Glutamatergic neuron (in vitro differentiated cells): ENCODE measurements around the gene DNAJC5G. TPM values are rescaled to one million over a fixed set of nuclear protein-coding genes. Genes with fewer than 3 reads are reported as not detected.

Experiments
- DNase-seq: peaks from one replicate; pipeline ENCODE4 v3.0.0; 2022
- H3K27ac Mint-ChIP-seq: one replicate; pipeline ENCODE4 v1.8.0; 2020; ENCODE audit warnings: mild to moderate bottlenecking, mixed read lengths, inconsistent platforms; ENCODE audit not compliant: unreplicated experiment
- H3K27me3 Mint-ChIP-seq: one replicate; pipeline ENCODE4 v1.8.0; 2020; ENCODE audit warnings: mild to moderate bottlenecking, moderate library complexity, mixed read lengths, inconsistent platforms; ENCODE audit not compliant: unreplicated experiment
- H3K36me3 Mint-ChIP-seq: one replicate; pipeline ENCODE4 v1.8.0; 2020; ENCODE audit warnings: mild to moderate bottlenecking, mixed read lengths, inconsistent platforms; ENCODE audit not compliant: unreplicated experiment
- H3K4me1 Mint-ChIP-seq: one replicate; pipeline ENCODE4 v1.8.0; 2020; ENCODE audit warnings: mild to moderate bottlenecking, low read depth, mixed read lengths, inconsistent platforms; ENCODE audit not compliant: unreplicated experiment
- H3K4me3 Mint-ChIP-seq: one replicate; pipeline ENCODE4 v1.8.0; 2020; ENCODE audit warnings: mild to moderate bottlenecking, mixed read lengths, inconsistent platforms; ENCODE audit not compliant: unreplicated experiment
- H3K9me3 Mint-ChIP-seq: one replicate; pipeline ENCODE4 v1.8.0; 2020; ENCODE audit warnings: mild to moderate bottlenecking, moderate library complexity, mixed read lengths, inconsistent platforms; ENCODE audit not compliant: unreplicated experiment
- total RNA-seq: library from RNA; stranded (reverse); fragmentation: NEBNext Ultra II Directional; extraction: Animal tissue kit (Norgen Biotek cat#: 25700); gene quantifications from one replicate; pipeline ENCODE4 v1.2.1, GENCODE V29; 2021; ENCODE audit not compliant: unreplicated experiment
- TF ChIP-seq, protein P1 (sequence below): fragments of 200-600 bp; sonication (generic); IDR thresholded peaks from one replicate; pipeline ENCODE4 v1.5.0; 2021; ENCODE audit not compliant: partially characterized antibody, unreplicated experiment

Gene DNAJC5G
- total RNA-seq, 1 donor from 2014 or later: not detected

DNA sequence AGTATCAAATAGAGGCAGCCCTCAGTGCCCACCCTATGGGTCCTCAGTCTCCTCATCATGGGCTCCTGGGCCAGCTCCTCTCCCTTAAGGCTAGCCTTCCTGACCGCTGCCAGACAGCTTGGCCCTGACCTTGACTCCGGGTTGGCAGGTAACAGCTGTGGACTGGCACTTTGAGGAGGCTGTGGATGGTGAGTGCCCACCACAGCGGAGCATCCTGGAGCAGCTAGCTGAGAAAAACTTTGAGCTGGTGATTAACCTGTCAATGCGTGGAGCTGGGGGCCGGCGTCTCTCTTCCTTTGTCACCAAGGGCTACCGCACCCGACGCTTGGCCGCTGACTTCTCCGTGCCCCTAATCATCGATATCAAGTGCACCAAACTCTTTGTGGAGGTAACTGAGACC, 39.1 kb upstream of the DNAJC5G start:
- Mint-ChIP-seq H3K36me3 (peaks cover 13% of the 10 kb centered on the region), H3K27ac (no peak overlapping the region), H3K27me3 (peaks cover 2% of the 10 kb centered on the region), H3K4me1 (no peaks in the 10 kb centered on the region), H3K4me3 (no peak overlapping the region), H3K9me3 (peaks cover 2% of the 10 kb centered on the region)
- TF ChIP-seq, protein P1, sequence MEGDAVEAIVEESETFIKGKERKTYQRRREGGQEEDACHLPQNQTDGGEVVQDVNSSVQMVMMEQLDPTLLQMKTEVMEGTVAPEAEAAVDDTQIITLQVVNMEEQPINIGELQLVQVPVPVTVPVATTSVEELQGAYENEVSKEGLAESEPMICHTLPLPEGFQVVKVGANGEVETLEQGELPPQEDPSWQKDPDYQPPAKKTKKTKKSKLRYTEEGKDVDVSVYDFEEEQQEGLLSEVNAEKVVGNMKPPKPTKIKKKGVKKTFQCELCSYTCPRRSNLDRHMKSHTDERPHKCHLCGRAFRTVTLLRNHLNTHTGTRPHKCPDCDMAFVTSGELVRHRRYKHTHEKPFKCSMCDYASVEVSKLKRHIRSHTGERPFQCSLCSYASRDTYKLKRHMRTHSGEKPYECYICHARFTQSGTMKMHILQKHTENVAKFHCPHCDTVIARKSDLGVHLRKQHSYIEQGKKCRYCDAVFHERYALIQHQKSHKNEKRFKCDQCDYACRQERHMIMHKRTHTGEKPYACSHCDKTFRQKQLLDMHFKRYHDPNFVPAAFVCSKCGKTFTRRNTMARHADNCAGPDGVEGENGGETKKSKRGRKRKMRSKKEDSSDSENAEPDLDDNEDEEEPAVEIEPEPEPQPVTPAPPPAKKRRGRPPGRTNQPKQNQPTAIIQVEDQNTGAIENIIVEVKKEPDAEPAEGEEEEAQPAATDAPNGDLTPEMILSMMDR: no peak
- DNase-seq: no peak

GRCh38 chr2:27236626-27237025, 38.6 kb upstream of the DNAJC5G start:
- Mint-ChIP-seq H3K27ac (no peak overlapping the region), H3K9me3 (peaks cover 2% of the 10 kb centered on the region)

GRCh38 chr2:27237341-27237945, 37.8 kb upstream of the DNAJC5G start:
- H3K9me3 Mint-ChIP-seq: peaks cover 2% of the 10 kb centered on the region
- H3K4me1 Mint-ChIP-seq: no peaks in the 10 kb centered on the region
- H3K27ac Mint-ChIP-seq: no peak overlapping the region
- TF ChIP-seq, protein P1: no peak
- H3K36me3 Mint-ChIP-seq: peaks cover 13% of the 10 kb centered on the region
- no peak overlapping the region for H3K4me3 Mint-ChIP-seq
- peaks cover 2% of the 10 kb centered on the region for H3K27me3 Mint-ChIP-seq
- DNase-seq: no peak

More at GRCh38 chr2:27236626-27237025, 38.6 kb upstream of the DNAJC5G start:
- Mint-ChIP-seq H3K36me3 (peaks cover 13% of the 10 kb centered on the region), H3K27me3 (peaks cover 2% of the 10 kb centered on the region), H3K4me1 (no peaks in the 10 kb centered on the region), H3K4me3 (no peak overlapping the region)
- DNase-seq: no peak
- TF ChIP-seq, protein P1: no peak

GRCh38 chr2:27238976-27239375, 36.3 kb upstream of the DNAJC5G start:
- Mint-ChIP-seq H3K27ac (no peak overlapping the region), H3K36me3 (peaks cover 9% of the 10 kb centered on the region), H3K4me3 (no peak overlapping the region), H3K27me3 (peaks cover 2% of the 10 kb centered on the region), H3K9me3 (peaks cover 2% of the 10 kb centered on the region), H3K4me1 (no peaks in the 10 kb centered on the region)
- TF ChIP-seq, protein P1: no peak
- DNase-seq: no peak

DNA sequence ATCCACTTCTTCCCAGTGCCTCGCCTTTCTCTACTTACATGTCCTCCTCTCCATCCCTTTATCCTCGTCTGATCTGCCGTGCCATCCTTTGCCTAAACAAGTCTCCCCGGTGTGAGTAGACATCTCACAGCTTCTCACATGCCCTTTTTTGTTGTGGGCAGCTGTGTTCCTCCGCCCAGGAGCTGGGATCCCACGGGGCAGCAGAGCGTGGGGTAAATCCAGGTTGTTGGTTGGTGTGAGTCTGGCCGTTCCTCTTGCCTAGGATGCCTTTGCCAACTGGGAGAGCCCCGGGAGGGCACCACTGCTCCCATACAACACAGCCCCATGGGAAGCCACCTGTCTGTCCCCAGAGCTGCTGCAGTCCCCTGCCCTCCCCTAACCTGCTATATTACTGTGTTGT, 34.8 kb upstream of the DNAJC5G start:
- DNase-seq: no peak
- Mint-ChIP-seq H3K27me3 (no peaks in the 10 kb centered on the region), H3K27ac (no peak overlapping the region), H3K4me1 (no peaks in the 10 kb centered on the region), H3K4me3 (no peak overlapping the region), H3K9me3 (peaks cover 2% of the 10 kb centered on the region), H3K36me3 (peaks cover 5% of the 10 kb centered on the region)
- TF ChIP-seq, protein P1: no peak
